Coronary artery (tissue), 2 donors: ENCODE data around the gene PJA1.

ENCODE experiments used
- DNase-seq: peaks from one replicate; pipeline ENCODE4 v3.0.0-alpha.2; 2017; ENCODE audit warnings: low spot score
- H3K27ac ChIP-seq, 2 donors: fragments of 200-600 bp; sonication (generic); one replicate each; pipeline ENCODE4 v1.5.1; 2016 to 2019
- H3K4me3 ChIP-seq: fragments of 200-600 bp; sonication (generic); 2 replicates; pipeline ENCODE4 v1.5.1; 2016; ENCODE audit warnings: mild to moderate bottlenecking, moderate library complexity
- TF ChIP-seq, protein P1 (sequence below): fragments of 200-600 bp; sonication (generic); IDR thresholded peaks from one replicate; pipeline ENCODE4 v1.5.1; 2019; ENCODE audit warnings: antibody characterized with exemption

PJA1 gene

DNA sequence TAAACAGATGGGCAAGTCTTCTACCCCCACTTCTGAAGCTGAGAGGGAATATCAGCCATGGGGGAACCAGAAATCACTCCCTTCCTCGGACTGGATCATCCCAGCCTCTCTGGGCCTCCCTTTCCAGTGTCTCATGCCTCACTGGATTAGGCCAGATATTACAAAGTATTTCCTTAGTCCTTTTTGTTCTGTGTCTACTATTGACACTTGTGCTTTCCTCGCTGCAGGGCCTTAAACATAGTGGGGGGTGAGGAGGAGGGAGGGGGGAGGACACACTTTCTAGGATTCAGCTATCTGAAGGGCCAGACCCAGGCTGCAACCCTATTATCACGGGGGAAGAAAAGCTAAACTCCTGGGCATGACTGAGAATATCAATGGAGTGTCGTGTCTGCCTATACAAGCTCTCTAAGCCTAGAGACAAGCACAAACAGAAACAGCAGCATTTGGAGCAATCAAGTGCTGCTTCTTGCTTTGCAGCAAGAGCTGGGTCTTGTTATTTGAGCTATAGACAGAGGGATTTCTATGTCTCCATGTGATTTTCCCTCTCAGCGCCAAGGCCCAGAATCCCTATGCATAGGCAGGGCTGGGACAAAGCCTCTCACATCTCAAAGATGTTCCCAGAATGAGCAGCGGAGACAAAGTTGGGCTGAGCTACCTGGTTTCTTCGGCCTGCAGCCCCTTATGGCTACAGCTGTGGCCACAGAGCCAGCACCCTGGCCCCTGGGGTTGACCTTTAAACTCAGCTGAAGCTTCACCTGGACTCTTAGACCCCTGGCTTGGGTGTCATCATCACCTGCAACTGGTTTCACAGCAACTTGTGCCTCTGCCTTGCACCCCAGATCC lies 20.2 kb downstream of the PJA1 start:
- no peak for DNase-seq
- TF ChIP-seq, protein P1, sequence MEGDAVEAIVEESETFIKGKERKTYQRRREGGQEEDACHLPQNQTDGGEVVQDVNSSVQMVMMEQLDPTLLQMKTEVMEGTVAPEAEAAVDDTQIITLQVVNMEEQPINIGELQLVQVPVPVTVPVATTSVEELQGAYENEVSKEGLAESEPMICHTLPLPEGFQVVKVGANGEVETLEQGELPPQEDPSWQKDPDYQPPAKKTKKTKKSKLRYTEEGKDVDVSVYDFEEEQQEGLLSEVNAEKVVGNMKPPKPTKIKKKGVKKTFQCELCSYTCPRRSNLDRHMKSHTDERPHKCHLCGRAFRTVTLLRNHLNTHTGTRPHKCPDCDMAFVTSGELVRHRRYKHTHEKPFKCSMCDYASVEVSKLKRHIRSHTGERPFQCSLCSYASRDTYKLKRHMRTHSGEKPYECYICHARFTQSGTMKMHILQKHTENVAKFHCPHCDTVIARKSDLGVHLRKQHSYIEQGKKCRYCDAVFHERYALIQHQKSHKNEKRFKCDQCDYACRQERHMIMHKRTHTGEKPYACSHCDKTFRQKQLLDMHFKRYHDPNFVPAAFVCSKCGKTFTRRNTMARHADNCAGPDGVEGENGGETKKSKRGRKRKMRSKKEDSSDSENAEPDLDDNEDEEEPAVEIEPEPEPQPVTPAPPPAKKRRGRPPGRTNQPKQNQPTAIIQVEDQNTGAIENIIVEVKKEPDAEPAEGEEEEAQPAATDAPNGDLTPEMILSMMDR: no peak
- H3K27ac ChIP-seq: no peak overlapping the region
- H3K4me3 ChIP-seq: no peak overlapping the region

DNA sequence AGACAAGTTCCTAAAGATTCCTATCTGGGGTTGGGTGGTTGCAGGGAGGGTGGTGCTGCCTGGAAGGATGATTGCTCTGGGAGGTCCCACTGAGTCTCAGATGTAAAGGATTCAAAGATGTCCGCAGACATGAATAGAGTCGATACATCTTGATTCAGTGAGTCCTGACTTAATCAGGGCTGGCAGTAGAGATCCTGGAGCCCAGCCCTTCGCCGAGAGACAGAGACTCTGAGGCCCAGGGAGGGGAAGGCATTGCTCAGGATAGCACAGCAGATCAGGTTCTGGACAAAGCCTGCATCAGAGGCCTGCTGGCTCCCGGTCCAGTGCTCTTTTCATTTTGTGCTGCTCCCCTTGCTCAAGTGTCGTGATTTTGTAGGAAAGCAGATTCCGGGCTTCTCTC lies 21.7 kb downstream of the PJA1 start:
- no peak overlapping the region for H3K4me3 ChIP-seq
- TF ChIP-seq, protein P1: no peak
- no peak for DNase-seq

GRCh38 chrX:69142788-69143469 lies 22.3 kb downstream of the PJA1 start:
- Histone ChIP-seq H3K27ac (no peak overlapping the region), H3K4me3 (no peak overlapping the region)
- TF ChIP-seq, protein P1: no peak
- no peak for DNase-seq

More for the DNA sequence above, 21.7 kb downstream of the PJA1 start:
- no peak overlapping the region for H3K27ac ChIP-seq

DNA sequence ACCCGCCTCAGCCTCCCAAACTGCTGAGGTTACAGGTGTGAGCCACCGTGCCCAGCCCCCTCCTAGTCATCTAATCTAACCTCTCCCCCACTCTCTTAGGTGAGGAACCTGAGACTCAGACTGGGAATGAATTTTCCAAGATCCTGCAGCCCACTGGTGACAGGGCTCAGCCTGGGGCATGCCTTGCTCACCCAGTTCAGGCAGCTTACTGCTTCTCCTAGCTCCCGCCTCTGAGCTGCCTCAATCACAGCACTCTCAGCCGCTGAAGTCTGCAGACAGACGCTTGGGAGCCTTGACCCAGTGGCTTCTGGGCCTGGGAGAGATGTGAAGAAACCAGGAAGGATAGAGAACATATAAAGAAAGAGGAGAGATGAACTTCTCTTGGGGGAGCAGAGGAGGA lies 24.4 kb downstream of the PJA1 start:
- TF ChIP-seq, protein P1: no peak
- Histone ChIP-seq H3K4me3 (no peak overlapping the region), H3K27ac (no peak overlapping the region)
- DNase-seq: no peak

- Histone ChIP-seq H3K4me3 (no peak overlapping the region), H3K27ac (no peak overlapping the region)
- TF ChIP-seq, protein P1: no peak
- DNase-seq: no peak
Measured at GRCh38 chrX:69139516-69139915, 25.7 kb downstream of the PJA1 start.

DNA sequence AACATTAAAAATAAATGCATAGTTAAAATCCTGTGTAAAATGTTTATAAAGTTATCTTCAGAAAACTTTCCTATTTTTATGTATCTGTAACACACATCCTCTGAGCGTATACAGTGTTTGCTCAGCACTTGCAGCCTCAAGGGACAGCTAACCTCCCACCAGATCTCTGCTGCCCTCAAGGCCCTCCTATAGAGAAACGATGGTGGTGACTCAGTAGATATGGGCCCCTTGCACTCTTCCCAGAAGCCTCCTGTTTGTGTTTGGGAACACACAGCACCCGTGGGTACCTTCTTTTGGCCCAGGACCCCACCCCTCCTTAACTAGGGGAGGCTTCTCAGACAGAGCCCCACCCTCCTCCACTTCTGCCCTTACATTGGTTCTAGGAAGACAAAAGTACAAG lies 26.7 kb downstream of the PJA1 start:
- Histone ChIP-seq H3K4me3 (no peak overlapping the region), H3K27ac (no peak overlapping the region)
- TF ChIP-seq, protein P1: no peak
- no peak for DNase-seq

GRCh38 chrX:69138118-69138390 lies 27.2 kb downstream of the PJA1 start:
- DNase-seq: no peak
- H3K4me3 ChIP-seq: no peak overlapping the region
- peak overlapping the region in 1 of 2 donors; percentile 78 for H3K27ac ChIP-seq
- TF ChIP-seq, protein P1: no peak
